Measurements from ENCODE around the gene IFFO2.

- TF ChIP-seq CTCF (conservative IDR thresholded peaks at IDR 0.05; ENCODE audit: low read length) (no peak), EZH2phosphoT487 (IDR thresholded peaks at IDR 0.05; ENCODE audit: borderline replicate concordance) (no peak)
Measured at GRCh38 chr1:18918417-18918816, 38.1 kb downstream of the IFFO2 start.

Data from Loucy (cell line).